GM12891 (cell line): ENCODE data around the gene BRPF3.

Experiments used
- POLR2A ChIP-seq: IDR thresholded peaks from 2 replicates; pipeline ENCODE4 v1.6.1; 2011; ENCODE audit warnings: low read depth, low read length, control low read depth
- POLR2AphosphoS5 ChIP-seq: IDR thresholded peaks from 2 replicates; pipeline ENCODE4 v1.6.1; 2011; ENCODE audit warnings: low read depth, low read length, control low read depth
- SPI1 ChIP-seq: IDR thresholded peaks from 2 replicates; pipeline ENCODE4 v1.6.1; 2011; ENCODE audit warnings: low read depth, low read length, control low read depth

DNA sequence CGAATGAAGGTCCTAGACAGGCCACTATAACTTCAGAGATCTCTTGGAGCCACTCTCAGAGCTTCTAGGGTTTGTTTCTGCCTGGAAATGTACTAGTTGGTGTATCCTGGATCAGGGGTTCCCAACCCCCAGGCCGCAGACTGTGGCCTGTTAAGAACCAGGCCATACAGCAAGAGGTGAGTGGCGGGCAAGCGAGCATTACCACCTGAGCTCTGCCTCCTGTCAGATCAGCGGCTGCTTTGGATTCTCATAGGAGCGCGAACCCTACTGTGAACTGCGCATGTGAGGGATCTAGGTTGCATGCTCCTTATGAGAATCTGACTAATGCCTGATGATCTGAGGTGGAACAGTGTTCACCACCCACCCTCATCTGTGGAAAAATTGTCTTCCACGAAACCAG, 2.4 kb downstream of the BRPF3 start:
- TF ChIP-seq POLR2A (no peak), POLR2AphosphoS5 (no peak), SPI1 (no peak)
